Keratinocyte (primary cell): ENCODE results near the gene NR1I2. TPM values are rescaled to one million over a fixed set of nuclear protein-coding genes. Genes with fewer than 3 reads are reported as not detected.

Source experiments
- DNase-seq: peaks from one replicate; pipeline ENCODE4 v3.0.0-alpha.2; 2011; ENCODE audit warnings: low read depth, missing footprints, low spot score
- FAIRE-seq: peaks from 2 replicates; lab custom pipeline; 2011; peaks lifted over from hg19 to GRCh38; lab: Jason Lieb, UNC
- H2AFZ ChIP-seq: 2 replicates; pipeline ENCODE4 v1.6.0; 2012; ENCODE audit warnings: low read length, control low read depth, inconsistent platforms; ENCODE audit not compliant: control insufficient read depth
- H3K27ac ChIP-seq: 2 replicates; pipeline ENCODE4 v1.5.1; 2011; ENCODE audit warnings: low read length; ENCODE audit not compliant: control insufficient read depth, insufficient read depth
- H3K27me3 ChIP-seq: 3 replicates; pipeline ENCODE4 v1.6.0; 2011; ENCODE audit warnings: low read length; ENCODE audit not compliant: control insufficient read depth, insufficient read depth; ENCODE audit errors: extremely low read depth
- H3K36me3 ChIP-seq, 2 experiments: 2 replicates in 1 of 2; 3 replicates in 1 of 2; pipeline ENCODE4 v1.5.1; 2011; ENCODE audit warnings: low read length in 2 of 2, mild to moderate bottlenecking in 1 of 2; ENCODE audit not compliant: control insufficient read depth in 2 of 2, insufficient read depth in 2 of 2; ENCODE audit errors: extremely low read depth in 1 of 2
- H3K4me1 ChIP-seq: 3 replicates; pipeline ENCODE4 v1.5.1; 2011; ENCODE audit warnings: low read length; ENCODE audit not compliant: control insufficient read depth, insufficient read depth; ENCODE audit errors: extremely low read depth
- H3K4me2 ChIP-seq: 3 replicates; pipeline ENCODE4 v1.6.0; 2011; ENCODE audit warnings: low read depth, low read length; ENCODE audit not compliant: control insufficient read depth, insufficient read depth; ENCODE audit errors: extremely low read depth
- H3K4me3 ChIP-seq, 3 experiments: fragments of 200-600 bp in 1 of 3; sonication (generic) in 1 of 3; 2 replicates in 2 of 3; 3 replicates in 1 of 3; pipeline ENCODE4 v1.5.1; 2011 to 2016; ENCODE audit warnings: low read length in 3 of 3, mild to moderate bottlenecking in 3 of 3, control low read depth in 2 of 3, inconsistent platforms in 1 of 3, low read depth in 1 of 3, mixed read lengths in 1 of 3, mixed run types in 1 of 3, moderate library complexity in 1 of 3; ENCODE audit not compliant: control insufficient read depth in 2 of 3, insufficient read depth in 2 of 3; ENCODE audit errors: extremely low read depth in 1 of 3
- H3K79me2 ChIP-seq: 2 replicates; pipeline ENCODE4 v1.6.0; 2012; ENCODE audit warnings: low read length; ENCODE audit not compliant: control insufficient read depth, insufficient read depth
- H3K9ac ChIP-seq: 3 replicates; pipeline ENCODE4 v1.6.0; 2011; ENCODE audit warnings: low read length; ENCODE audit not compliant: control insufficient read depth, insufficient read depth; ENCODE audit errors: extremely low read depth
- H3K9me1 ChIP-seq: 3 replicates; pipeline ENCODE4 v1.6.0; 2011; ENCODE audit warnings: low read length; ENCODE audit not compliant: control insufficient read depth, insufficient read depth; ENCODE audit errors: extremely low read depth
- H3K9me3 ChIP-seq: 2 replicates; pipeline ENCODE4 v1.5.1; 2012; ENCODE audit warnings: low read depth, low read length; ENCODE audit not compliant: control insufficient read depth
- H4K20me1 ChIP-seq: 3 replicates; pipeline ENCODE4 v1.6.0; 2011; ENCODE audit warnings: low read length; ENCODE audit not compliant: control insufficient read depth, insufficient read depth; ENCODE audit errors: extremely low read depth
- EZH2 ChIP-seq: IDR thresholded peaks from one replicate; pipeline ENCODE4 v1.6.1; 2012; ENCODE audit warnings: inconsistent platforms, mild to moderate bottlenecking, low read length, moderate library complexity
- dilution Hi-C: fragments of 300-500 bp; cut with MboI; formaldehyde crosslinking; loops from one replicate; pipeline ENCODE4 v1.7.0; 2020; ENCODE audit warnings: low sequenced_read_pairs; ENCODE audit not compliant: extremely low pct_ligation_motif_present
- polyA plus RNA-seq, 5 experiments: library from polyadenylated mRNA; depleted of rRNA in 3 of 5; stranded (reverse) in 3 of 5; stranded (forward) in 1 of 5; unstranded in 1 of 5; fragments of >200 nt; gene quantifications; 1 replicate in 1 of 5; 2 replicates in 3 of 5; 3 replicates in 1 of 5; pipeline versions ENCODE4 v1.2.1 to v1.2.3, GENCODE V29; 2011 to 2012; ENCODE audit warnings: missing spikeins in 2 of 5, low read depth in 1 of 5, low replicate concordance in 1 of 5
- TF ChIP-seq, protein P1 (sequence below), 3 experiments: IDR thresholded peaks in 1 of 3; conservative IDR thresholded peaks in 1 of 3; optimal IDR thresholded peaks in 1 of 3; 2 replicates in 2 of 3; 3 replicates in 1 of 3; pipeline versions ENCODE3 to v1.5.1; 2011; ENCODE audit warnings: low read length in 3 of 3, mild to moderate bottlenecking in 3 of 3, moderate library complexity in 2 of 3, control low read depth in 1 of 3, inconsistent platforms in 1 of 3; ENCODE audit not compliant: insufficient read depth in 2 of 3; ENCODE audit errors: extremely low read depth in 1 of 3

NR1I2 gene
- polyA plus RNA-seq, 1 donor (not counting 4 experiments of a cell fraction or from before 2014, with no cell fraction given) = not detected

- H3K9me1 ChIP-seq = no peaks in the 10 kb centered on the region
- H3K79me2 ChIP-seq = no peaks in the 10 kb centered on the region
- H3K9ac ChIP-seq = peak overlapping the region; percentile 28
- no peaks in the 10 kb centered on the region for H4K20me1 ChIP-seq
- no peak overlapping the region for H3K27ac ChIP-seq
- no peak for FAIRE-seq
- peaks cover 4% of the 10 kb centered on the region for H3K4me1 ChIP-seq
- TF ChIP-seq, protein P1, sequence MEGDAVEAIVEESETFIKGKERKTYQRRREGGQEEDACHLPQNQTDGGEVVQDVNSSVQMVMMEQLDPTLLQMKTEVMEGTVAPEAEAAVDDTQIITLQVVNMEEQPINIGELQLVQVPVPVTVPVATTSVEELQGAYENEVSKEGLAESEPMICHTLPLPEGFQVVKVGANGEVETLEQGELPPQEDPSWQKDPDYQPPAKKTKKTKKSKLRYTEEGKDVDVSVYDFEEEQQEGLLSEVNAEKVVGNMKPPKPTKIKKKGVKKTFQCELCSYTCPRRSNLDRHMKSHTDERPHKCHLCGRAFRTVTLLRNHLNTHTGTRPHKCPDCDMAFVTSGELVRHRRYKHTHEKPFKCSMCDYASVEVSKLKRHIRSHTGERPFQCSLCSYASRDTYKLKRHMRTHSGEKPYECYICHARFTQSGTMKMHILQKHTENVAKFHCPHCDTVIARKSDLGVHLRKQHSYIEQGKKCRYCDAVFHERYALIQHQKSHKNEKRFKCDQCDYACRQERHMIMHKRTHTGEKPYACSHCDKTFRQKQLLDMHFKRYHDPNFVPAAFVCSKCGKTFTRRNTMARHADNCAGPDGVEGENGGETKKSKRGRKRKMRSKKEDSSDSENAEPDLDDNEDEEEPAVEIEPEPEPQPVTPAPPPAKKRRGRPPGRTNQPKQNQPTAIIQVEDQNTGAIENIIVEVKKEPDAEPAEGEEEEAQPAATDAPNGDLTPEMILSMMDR (optimal IDR thresholded peaks at IDR 0.05 in 1 of 3, IDR thresholded peaks at IDR 0.05 in 1 of 3, conservative IDR thresholded peaks at IDR 0.05 in 1 of 3; ENCODE audit: extremely low read depth in 1 of 3, insufficient read depth in 2 of 3, low read length in 3 of 3) = no peak
- TF ChIP-seq EZH2 = no peak
- no peaks in the 10 kb centered on the region for H3K9me3 ChIP-seq
- DNase-seq = no peak
- H3K36me3 ChIP-seq = no peaks in the 10 kb centered on the region
- H3K27me3 ChIP-seq = peaks cover 9% of the 10 kb centered on the region
- peak overlapping the region; percentile 24 to 53 (median 35) for H3K4me3 ChIP-seq
- H2AFZ ChIP-seq = peak overlapping the region; percentile 90
- dilution Hi-C loops = no loop called here
- H3K4me2 ChIP-seq = peak overlapping the region; percentile 74
These were observed 27.5 kb downstream of the NR1I2 start for GRCh38 chr3:119809249-119810017.

DNA sequence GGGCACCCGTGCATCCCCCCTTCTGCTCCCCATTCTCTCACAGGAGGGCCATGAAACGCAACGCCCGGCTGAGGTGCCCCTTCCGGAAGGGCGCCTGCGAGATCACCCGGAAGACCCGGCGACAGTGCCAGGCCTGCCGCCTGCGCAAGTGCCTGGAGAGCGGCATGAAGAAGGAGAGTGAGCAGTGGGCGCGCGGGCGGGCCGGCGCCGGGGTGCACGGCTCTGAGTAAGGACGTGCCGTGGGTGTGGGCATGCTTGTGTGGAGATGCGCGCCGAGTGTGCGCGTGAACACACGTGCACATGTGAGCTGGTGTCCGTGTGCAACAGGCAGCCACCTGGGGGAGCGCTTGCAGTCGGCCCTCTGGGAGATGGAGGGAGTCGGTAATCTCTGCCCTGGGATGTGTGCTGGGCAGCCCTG lies 28.1 kb downstream of the NR1I2 start:
- Histone ChIP-seq H3K9me1 (no peaks in the 10 kb centered on the region), H3K9me3 (no peaks in the 10 kb centered on the region), H2AFZ (peak overlapping the region; percentile 90), H3K27ac (no peak overlapping the region), H3K36me3 (no peaks in the 10 kb centered on the region), H3K9ac (peak overlapping the region; percentile 28), H4K20me1 (no peaks in the 10 kb centered on the region), H3K4me2 (peak overlapping the region; percentile 74), H3K27me3 (peaks cover 13% of the 10 kb centered on the region), H3K79me2 (no peaks in the 10 kb centered on the region), H3K4me1 (peaks cover 4% of the 10 kb centered on the region), H3K4me3 (peak overlapping the region; percentile 24 to 53 (median 35))
- DNase-seq (no peak), FAIRE-seq (no peak)
- dilution Hi-C loops = no loop called here
- TF ChIP-seq, protein P1 (optimal IDR thresholded peaks at IDR 0.05 in 1 of 3, IDR thresholded peaks at IDR 0.05 in 1 of 3, conservative IDR thresholded peaks at IDR 0.05 in 1 of 3; ENCODE audit: extremely low read depth in 1 of 3, insufficient read depth in 2 of 3, low read length in 3 of 3) = peak in 2 of 3 experiments; percentile 35 to 71
- TF ChIP-seq EZH2 = no peak
